ENCODE data around the gene IGSF21.

IGSF21 gene

DNA sequence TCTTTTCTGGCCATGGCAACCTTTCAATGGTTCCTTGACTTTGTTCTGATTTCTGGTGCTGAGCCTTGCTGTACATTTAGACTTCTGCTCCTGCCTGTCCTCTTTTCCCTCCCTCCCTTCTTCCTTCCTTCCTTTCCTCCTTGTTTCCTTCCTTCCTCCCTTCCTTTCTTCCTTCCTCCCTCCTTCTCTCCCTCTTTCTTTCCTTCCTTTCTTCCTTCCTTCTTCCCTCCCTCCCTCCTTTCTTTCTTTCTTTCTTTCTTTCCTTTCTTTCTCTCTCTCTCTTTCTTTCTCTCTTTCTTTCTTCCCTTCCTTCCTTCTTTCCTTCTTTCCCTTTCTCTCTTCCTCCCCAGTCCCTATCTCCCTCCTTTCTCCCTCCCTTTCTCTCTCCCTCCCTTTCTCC, 10.4 kb upstream of the IGSF21 start:
- no peak for DNase-seq

DNA sequence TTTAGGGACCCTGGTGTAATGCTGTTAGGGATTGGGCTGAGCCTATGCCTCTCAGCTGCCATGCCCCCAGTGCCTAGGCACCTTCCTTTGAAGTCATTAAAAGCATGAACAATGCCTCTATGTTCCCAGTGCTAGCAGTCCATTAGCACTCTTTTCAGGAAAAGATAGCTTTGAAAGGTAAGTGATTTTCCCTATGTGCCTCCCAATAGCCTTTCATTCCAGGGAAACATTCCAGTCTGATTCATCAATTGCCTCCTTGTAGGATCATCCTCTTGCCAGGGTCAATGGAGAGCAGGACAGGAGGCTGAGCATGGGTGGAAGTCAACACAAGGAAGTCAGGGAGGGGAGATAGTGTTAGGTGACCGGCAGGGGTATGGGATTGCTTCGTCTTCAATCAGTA, 8.6 kb upstream of the IGSF21 start:
- no peak for DNase-seq

DNA sequence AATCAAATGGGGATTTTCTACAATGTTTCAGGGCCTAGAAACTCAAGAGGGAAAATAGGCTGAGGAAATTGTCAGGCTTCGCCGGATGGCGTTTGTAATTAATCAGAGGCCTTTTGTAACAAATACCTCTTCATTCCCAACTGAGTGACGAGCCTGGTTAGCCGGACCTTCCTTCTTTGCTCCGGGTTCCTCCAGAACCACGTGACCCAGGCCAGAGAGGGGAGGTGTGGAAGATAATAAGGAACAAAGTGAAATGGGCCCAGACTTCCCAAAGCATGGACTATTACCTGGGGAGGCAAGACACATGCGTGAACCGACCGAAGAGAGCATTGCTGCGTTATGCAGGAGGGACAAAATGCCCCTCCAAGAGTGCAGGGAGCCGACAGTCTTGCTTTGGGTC, 7.5 kb upstream of the IGSF21 start:
- DNase-seq = no peak

DNA sequence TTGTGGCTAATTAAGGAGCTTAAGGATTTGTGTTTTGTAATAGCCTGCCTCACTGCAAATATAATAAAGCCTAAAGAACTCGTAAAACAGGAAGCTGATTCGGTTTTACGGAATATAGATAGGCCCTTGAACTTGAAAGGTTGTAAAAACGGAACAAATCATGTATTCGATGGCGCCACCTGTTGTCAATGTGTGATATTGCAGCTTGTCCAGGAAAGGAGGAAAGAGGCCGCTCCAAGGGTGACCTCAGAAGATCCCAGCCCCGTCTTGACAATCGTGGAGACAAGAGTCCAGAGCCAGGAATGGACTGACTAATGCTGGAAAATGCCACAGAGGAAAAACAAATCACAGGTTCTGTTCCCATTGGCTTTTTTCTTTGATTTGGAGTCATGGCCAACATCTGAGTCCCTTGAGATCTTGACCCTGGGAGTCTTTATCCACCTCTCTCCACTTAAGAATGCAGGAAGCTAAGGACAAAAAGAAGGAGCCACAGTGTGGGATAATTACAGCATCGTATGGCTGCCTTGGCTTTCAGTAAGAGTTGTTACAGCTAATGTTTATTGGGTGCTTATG, 7.0 kb upstream of the IGSF21 start:
- DNase-seq = peak; percentile 27

DNA sequence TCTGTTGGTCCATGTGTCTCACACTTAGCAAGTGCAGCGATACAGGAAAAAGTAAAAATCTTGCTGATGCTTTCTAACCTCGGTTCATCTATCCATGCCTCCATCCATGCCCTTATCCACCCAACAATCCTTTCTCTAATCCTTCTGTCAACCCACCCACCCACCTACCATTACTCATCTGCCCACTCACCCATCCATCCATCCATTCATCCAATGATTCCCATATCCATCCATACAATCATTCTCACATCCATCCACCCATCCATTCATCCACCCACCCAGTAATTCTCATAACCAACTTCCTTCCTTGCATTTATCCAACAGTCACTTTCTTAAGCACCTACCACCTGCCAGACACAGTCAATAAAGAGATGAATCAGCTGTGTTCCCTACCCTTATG, 6.1 kb upstream of the IGSF21 start:
- DNase-seq = no peak

DNA sequence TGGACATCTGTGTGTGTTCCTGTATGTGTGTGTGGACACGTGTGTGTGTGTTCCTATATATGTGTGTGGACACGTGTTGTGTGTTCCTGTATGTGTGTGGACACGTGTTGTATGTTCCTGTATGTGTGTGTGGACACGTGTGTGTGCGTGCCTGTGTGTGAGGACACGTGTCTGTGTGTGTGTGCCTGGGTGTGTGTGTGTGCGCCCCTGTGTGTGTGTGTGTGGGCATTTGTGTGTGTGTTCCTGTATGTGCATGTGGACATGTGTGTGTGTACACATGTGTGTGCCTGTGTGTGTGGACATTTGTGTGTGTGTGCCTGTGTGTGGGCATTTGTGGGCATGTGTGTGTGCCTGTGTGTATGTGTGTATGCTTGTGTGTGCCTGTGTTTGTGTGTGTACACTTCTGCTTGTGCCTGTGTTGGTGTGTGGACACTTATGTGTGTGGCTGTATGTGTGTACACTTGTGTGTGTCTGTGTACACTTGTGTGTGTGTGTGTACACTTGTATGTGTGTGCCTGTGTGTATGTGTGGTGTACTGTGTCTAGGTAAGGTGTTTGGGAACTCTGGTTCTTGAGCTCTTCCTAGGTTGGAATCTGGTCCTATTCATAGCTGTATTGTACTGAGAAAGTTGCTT, 3.7 kb upstream of the IGSF21 start:
- no peak for DNase-seq

DNA sequence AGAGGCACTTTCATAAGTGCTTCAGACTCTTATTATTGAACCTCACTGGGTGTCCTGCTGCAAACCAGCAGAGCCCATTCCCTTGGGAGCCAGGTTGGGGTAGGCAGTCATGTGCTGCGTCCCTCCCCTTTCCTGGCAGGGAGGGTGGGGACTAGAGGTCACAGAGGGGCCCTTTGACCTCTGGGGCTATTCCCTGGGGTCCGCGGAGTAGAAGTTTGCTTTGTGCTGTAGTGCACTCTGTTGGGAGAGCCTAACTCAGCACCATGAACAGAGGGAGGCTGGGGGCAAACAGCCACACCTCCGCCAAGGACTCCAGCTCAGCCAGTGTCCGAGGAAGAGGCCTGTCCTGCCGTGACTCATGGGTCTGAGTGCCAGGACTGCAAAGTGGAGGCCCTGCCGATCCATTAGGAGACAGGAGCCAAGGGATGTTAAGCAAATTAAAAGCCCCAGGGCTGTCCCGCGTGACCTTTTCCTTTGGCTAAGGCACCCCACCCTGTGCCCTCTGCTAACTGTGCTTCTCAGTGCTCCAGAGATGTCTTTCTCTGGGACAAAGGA, 3.0 kb upstream of the IGSF21 start:
- no peak for DNase-seq

DNA sequence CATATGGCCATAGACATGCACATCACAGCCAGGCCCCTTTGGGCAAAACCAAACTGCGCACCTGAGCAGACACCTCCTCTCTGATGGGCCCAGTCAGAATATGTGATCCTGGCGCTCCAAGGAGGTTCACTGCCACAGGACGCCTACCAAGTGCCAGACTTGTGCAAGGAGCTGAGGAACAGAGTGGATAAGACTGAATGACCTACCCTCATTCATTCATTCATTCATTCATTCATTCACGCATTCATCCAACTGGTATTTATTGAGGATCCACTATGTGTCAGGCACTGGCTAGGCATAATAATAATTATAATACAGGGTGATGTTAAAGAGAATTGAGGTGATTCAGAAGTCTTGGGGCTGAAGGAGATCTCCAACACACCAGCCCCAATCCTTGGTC, 2.4 kb upstream of the IGSF21 start:
- no peak for DNase-seq

DNA sequence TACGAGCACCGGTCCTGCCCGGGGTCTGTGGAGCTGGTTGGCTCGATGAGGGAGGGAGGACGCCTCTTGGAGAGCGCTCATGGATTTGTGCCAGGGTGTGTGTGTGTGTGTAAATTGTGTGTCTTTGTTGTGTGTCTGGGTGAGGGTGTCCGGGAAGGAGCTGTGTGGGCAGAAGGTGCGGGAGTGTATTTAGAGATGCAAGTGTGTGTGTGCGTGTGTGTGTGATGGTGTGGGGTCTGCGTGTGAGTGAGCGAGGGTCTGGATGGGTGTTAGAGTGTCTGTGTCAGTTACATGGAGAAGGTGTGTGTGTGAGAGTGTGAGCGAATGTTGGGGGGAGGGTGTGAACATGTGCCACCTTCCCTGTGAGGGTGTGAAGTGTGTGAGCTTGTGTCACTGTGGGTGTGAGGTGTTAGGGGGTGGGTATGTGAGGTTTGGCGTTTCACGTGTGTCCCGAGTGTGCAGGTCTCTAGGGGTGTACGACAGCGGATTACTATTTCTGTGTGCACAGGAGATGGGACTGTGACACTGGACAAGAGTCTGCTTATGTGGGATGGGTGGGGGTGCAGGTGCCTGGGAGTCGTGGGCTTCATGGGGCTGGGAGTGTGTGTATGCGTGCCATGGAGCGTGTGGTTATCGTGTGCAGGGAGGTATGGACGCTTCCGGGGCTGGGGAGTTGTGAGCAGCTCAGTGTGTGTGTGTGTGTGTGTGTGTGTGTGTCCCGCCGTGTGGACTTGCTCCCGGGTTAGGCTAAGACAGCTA, 880 bp downstream of the IGSF21 start:
- no peak for DNase-seq

DNA sequence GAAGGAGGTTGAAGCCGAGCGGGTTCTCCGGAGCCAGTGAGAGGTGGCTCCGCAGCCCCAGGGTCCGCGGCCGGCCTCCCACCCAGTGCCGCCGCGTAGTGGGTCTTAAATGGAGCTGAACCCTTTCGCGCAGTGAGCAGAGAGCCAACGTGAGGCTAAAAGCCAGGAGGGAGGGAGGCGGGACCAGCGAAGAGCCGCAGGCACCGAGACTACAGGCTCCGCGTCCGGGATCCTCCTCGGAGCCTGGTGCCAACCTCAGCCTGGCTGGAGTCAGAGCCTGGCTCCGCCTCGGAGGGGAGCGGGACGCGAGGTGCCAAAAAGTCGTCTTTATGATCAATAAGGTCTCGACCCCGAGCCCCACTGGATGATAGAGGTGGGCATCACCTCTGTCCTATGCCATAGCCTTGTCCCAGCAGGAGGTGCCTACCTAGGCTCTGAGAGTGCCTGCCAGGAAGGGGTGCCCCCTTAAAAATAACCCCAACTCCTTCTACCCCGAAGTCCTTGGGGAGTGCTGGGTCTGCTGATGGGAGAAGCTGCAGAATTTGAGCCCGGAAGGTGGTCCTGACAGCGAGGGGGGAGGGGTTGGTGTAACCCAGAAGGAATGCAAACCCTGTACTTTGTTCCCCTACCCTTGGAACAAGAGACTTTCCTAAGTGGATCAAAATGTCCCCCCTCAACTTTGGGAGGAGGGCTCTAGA, 1.6 kb downstream of the IGSF21 start:
- DNase-seq = no peak

DNA sequence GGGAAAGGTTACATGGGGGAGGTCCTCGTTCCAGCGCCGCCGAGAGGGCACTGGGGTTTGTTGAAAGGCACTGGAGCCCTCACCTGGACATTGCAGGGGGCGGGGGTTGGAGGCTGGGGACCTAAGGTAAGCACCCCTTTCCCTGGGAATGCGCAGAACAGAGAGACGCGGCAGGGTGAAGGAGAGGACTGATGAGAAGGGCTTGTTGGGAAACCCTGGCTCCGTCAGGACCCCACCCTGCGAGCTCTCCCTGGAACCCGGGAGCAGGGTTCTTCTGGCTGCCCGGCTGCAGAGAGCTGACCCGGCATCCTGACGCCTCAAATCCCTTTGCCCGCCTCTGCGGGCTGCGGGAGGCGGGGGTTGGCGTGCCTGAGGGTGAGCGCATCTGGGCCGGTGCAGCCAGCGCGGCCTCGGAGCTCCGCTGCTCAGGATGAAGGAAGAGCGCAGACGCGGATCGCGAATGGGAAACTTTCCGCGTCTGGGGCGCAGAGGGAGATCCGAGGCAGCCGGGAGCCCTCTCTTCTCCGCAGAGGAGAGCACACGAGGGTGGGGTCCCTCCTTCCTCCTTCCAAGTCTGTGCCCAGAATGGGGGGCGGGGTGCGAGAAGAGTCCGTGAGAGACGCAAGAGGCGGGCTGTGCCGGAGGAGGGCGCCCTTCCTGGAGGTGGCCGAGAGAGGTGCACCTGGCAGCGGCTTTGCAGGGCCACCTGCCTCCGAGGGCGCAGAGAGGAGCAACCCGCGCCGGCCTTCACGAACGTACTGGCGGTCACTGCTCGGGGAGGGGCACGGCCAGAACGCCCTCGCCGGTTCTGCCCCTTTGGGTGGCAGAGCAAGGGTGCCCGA, 2.4 kb downstream of the IGSF21 start:
- DNase-seq = no peak

DNA sequence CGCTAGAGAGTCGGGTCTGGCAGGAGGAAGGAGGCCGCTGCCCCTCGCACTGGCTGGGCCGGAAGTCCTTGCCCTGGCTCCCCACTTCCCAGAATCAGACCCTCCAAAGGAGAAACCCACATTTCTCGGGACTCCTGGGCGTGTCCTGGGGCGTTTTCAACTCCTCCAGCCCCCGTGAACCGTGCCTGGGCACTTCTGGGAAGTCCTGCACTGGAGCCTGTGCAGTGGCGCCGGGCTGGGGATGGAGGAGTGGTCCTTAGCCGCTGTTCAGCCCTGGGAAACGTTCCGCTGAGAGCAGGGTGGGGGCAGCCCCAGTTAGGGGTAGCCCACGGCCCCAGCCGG, 3.0 kb downstream of the IGSF21 start:
- DNase-seq = no peak

DNA sequence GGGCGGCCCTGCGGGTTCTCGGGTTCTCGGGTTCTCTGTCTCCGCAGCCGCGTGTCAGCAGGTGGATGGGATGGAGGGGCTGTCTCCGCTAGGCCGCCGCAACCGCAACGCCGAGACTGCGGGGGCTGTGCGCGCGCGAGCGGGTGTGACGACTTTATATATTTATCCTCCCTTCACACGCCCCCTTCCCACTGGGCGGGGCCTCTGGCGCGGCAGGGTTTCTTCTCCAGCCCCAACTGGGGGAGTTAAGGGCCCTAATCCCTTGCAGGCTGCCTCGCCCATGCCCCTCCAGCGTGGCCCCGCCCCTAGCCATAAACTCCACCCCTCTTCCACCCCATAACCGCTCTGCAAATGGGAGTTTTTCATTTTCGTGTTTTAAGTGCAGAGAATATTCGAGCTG, 3.4 kb downstream of the IGSF21 start:
- DNase-seq = no peak

DNA sequence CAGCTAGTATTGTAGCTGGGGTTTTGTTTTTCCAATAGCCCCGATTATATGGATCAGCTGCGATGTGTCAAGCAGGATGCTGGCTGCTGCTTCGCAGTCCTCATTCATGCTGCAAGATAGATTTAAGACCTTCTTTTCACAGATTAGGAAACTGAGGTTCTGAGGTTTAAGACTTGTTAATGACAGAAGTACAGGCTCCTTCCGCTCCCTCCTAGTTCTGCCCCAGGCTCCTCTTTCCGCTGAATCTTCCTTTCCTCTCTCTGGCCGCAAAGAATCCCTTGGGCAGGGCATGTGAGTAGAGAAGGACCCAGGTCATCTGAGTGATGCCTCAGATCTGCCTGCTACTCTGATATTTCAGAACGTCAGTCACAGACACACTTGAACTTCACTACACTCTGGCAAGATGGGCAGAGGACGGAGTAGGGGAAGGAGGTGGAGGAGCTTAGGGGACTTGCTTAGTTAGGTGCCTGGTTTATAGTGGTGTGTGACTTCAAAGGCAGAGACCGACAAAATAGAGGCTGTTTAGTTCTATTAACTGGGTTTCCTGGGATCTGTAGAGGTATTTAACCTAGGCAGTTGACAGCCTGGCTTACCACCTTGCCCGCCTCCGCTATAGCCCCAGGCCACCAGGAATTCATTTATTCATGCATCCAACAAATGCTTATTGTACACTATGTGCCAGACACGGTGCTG, 4.2 kb downstream of the IGSF21 start:
- DNase-seq = no peak

DNA sequence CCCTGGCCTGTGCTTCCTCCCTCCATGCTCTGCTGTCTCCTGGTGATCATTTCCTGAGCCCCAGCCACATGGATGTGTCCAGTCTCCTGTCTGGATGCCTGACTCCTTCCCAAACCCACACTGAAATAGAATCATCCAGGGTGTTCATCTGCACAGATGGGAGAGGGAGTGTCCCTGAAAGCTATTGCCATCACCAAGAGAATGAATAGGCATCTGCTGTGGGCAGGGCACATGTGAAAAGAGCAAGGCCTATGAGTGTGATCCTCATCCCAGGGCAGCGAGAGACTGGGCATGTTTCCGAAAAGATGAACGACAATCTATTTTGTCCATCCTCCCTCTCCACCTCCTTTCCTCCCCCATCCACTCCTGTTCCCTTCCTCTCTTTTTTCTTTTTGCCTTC, 5.0 kb downstream of the IGSF21 start:
- no peak for DNase-seq

DNA sequence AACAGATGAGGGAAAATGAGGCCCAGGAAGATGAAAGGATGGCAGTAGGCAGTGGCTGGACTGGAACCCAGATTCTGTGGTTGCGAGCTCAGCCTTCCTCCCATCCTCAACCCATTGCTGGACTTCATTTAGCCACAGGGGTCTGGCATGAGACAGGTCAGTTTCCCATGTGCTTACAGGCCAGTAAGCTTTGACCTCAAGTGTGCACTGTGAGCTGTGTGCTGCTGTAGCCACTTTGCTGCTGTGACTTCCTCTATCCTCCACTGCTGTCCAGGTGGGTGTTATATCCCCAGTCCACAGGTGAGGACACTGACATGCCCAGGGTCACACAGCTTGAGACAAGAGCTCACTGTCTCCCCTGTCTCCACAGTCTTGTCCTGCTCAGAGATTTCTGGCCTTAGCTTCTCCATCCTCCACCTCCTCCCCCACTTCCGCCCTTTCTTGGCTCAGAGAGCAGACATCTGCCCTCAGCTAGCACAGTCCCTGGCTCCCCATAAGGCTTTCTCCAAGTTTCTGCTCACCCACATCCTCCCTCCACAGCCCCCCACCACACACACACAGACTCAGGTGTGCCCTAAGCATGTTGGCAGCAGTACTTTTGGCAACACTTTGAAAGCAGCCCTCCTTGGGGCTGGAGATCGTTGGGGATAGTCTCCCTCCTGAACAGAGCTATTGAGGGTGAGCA, 7.3 kb downstream of the IGSF21 start:
- no peak for DNase-seq

DNA sequence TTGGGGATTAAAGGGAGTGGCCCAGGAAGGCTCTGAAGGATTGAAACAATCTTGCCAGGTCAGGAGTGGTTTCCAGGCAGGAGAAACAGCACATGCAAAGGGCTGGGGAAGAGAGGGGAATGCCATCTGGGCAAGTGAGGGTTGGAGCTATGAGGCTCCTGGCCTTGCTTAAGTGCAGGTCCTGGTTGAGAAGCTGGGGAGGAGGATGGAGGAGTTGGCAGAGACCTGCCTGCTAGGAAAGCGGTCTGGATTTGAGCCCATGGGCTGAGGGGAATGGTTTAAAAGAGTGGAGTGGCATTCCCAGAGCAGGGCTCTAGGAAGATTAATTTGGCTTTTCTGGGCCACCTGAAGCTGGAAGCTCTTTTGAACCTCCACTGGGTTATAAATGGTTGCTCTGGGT, 9.2 kb downstream of the IGSF21 start:
- DNase-seq = no peak

DNA sequence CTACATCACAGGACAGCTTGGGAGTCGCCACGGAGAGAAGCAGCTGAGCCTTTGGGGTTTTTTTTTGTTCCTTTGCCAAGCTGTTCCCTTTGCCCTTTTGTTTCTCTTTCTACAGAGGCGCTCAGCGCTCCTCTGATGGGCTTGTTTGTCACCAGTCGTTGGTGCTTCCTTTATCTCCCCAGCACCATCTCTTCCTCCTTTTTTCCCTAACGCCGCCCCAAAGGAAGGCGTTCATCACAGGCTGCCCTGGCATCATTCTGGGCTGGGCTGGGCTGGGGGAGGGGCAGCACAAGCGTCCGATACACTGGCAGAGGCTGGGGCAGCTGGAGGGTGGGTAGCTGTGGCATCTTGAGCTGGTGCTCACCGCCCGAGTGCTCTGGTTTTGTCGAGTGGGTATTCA, 10.5 kb downstream of the IGSF21 start:
- DNase-seq = no peak

DNA sequence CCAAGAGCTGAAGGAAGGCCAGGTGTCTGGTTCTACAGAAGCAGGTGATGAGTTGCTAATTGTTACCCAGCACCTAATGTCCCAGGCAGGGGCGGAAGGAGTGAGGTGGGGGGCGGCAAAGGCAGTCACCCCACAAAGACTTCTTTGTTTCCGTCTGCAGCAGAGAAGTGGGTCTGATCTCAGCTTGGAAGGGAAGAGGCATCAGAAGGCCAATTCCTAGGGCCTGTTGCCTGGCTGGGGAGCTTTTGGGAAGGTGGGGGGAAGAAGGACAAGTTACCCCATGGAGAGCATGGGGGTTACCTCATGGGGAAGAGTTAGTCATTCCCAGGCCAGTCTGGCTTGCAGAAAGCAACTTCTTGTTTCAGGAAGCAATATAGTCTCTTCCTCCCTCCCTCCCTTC, 10.9 kb downstream of the IGSF21 start:
- no peak for DNase-seq

DNA sequence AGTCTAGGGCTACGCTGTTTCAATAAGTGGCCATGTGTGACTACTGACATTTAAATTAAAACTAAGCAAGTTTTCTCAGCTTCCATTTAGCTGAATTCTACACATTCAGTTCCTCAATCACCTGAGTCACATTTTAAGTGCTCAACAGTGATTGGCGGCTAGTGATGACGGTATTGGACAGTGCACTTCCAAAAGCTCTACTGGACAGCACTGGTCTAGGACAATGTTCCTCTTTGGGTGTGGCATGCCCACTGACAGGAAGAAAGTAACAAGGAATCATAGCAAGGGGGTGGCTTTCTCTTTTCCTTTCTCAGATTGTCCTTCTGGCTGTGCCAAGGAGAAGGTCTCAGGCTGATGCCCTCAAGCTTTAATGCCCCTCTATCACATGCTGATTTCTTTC, 11.7 kb downstream of the IGSF21 start:
- DNase-seq = no peak

DNA sequence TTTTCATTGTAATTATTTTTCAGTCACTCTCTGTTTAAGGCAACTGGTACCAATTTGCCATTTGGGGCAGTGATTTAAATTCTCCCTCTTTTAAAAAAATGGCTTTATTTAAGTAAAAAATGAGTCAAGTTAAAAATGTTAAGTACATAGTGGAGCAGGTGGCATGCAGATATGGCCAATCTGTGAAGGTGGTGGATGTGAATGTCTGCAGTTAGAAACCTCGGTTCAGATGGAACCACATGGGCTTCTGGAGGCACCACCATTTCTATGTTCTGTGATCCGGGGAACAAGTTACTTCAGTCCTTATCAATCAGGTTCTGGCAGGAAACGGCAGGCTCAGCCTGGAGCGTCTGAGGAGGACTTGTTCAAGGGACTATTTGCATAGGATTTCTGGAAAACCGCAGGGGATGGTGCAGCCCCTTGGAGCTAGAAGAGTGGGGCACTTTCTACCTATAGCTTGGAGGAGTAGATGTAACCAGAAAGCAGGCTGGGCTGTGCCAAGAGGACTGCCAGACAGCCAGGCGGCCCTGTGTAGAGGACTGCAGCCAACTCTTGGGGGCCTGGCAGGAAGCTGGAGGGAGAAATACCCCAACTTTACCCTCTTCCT, 12.3 kb downstream of the IGSF21 start:
- no peak for DNase-seq
